Measurements from ENCODE around the gene PRIM2.
"Not testable (repeated sequence)": the region's sequence is repeated elsewhere in the genome, so short reads cannot be mapped to it uniquely, and the experiment has no call there.

DNA sequence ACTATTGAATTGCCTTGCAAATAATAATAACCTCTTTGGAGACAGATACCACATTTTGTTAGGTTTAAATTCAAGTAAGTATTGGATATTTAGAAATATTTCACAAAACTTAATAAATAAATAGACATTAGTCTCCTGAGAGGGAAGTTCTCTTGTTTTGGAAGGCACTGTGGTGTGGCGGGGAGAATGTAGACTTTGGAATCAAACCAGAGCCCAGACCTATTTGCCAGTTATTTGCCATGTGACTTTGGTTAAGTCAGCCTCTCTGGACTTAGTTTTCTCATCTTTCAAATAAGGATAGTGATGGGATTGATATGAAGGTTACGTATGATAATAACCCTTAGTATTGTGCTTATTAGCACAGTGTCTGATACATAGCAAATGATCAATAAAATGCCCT lies 240.4 kb downstream of the PRIM2 start:
- TF ChIP-seq EZH2phosphoT487 (IDR thresholded peaks at IDR 0.05; ENCODE audit: unreplicated experiment); EZH2 (IDR thresholded peaks at IDR 0.05; ENCODE audit: low read depth, unreplicated experiment); CREB1 (CRISPR knock-in tag; IDR thresholded peaks at IDR 0.05; ENCODE audit: low read depth): not testable (repeated sequence)

Data from GM23338 (cell line).